Retinal pigment epithelial cell (primary cell): ENCODE data around the gene ADGRL3.

Source experiments
- DNase-seq: peaks from one replicate; pipeline ENCODE4 v3.0.0-alpha.2; 2010; ENCODE audit warnings: low read depth
- H3K4me3 ChIP-seq: 2 replicates; pipeline ENCODE4 v1.5.1; 2011; ENCODE audit warnings: mild to moderate bottlenecking, low read length, control low read depth, moderate library complexity
- TF ChIP-seq, protein P1 (sequence below): conservative IDR thresholded peaks from 2 replicates; pipeline ENCODE4 v1.5.1; 2011; ENCODE audit warnings: low read depth, low read length, control low read depth, inconsistent platforms

ADGRL3 gene

DNA sequence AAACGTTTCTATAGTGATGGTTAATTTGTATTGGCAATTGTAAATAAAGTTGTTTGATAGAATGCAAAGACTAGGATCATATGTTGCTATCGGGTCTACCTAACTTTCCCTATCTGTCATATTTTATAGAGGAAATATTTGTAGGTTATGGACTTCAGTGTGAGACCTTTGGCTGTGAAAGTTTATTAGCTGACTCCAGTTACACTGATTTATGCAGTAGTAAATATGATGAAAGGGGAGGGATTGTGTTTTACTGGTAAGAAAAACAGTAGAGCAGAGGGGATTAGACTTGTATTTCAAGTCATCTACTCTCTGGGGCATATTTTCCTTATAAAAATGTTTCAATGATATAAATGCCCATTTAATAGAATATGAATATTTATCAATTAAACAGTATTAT is 43.8 kb downstream of the ADGRL3 start:
- DNase-seq = no peak
- no peak overlapping the region for H3K4me3 ChIP-seq
- TF ChIP-seq, protein P1, sequence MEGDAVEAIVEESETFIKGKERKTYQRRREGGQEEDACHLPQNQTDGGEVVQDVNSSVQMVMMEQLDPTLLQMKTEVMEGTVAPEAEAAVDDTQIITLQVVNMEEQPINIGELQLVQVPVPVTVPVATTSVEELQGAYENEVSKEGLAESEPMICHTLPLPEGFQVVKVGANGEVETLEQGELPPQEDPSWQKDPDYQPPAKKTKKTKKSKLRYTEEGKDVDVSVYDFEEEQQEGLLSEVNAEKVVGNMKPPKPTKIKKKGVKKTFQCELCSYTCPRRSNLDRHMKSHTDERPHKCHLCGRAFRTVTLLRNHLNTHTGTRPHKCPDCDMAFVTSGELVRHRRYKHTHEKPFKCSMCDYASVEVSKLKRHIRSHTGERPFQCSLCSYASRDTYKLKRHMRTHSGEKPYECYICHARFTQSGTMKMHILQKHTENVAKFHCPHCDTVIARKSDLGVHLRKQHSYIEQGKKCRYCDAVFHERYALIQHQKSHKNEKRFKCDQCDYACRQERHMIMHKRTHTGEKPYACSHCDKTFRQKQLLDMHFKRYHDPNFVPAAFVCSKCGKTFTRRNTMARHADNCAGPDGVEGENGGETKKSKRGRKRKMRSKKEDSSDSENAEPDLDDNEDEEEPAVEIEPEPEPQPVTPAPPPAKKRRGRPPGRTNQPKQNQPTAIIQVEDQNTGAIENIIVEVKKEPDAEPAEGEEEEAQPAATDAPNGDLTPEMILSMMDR = no peak

DNA sequence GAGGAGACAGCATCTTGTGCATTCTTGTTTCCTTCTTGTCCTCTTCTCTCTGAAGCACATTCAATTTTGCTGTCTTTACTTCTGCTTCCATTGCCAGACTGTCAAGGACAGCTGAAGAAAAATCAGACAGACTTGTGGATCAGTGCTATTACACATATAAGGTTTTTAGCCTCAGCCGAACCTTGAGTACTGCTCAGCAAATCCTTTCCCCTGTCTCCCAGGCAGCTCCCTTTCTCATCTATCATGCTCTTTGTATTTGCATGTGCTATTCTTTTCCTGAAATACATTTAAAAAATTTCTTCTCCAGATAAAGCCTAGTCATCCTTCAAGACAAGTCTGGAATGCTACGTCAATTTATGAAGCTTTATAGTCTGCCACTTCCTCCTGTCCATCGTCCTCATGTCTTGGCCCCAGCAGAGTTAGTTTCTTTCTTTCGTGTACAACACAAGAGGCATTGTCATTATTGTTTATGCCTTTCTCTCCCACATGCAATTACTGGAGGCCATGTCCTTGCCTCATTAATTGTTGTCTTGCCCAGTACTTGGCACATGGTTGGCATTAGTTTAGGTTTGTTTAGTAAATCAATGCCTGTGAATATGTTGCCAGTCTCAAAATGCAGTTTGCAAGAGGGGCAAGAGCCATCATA is 45.1 kb downstream of the ADGRL3 start:
- TF ChIP-seq, protein P1 = no peak
- DNase-seq = no peak
- H3K4me3 ChIP-seq = no peak overlapping the region

GRCh38 chr4:61246034-61246433 is 45.9 kb downstream of the ADGRL3 start:
- TF ChIP-seq, protein P1 = no peak
- no peak overlapping the region for H3K4me3 ChIP-seq
- no peak for DNase-seq

- DNase-seq = no peak
- no peak overlapping the region for H3K4me3 ChIP-seq
These were observed 48.6 kb downstream of the ADGRL3 start for GRCh38 chr4:61248705-61249104.

GRCh38 chr4:61251129-61251528 is 51.0 kb downstream of the ADGRL3 start:
- TF ChIP-seq, protein P1 = no peak
- no peak overlapping the region for H3K4me3 ChIP-seq
- DNase-seq = no peak

More at GRCh38 chr4:61248705-61249104, 48.6 kb downstream of the ADGRL3 start:
- TF ChIP-seq, protein P1 = no peak

GRCh38 chr4:61254406-61254805 is 54.3 kb downstream of the ADGRL3 start:
- no peak for DNase-seq
- H3K4me3 ChIP-seq = no peak overlapping the region
- TF ChIP-seq, protein P1 = no peak

DNA sequence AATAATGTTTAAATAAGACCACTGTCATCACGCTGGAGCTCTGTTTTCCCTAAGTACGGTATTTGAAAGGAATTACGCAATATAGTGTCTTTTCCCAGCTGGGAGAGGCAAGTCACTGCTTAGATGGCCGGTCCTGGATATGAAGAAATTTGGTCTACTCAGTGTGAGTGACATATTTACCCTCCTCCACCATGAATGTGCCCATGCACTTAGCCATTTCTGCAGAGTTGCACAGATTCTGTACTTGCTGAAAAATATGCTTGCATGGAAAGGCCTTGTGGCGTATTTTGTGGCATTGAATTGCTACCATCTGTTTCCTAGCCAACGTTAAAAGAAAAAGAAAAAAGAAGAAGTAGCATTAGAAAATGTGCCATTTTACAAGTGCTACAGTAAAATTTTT is 73.1 kb downstream of the ADGRL3 start:
- DNase-seq = no peak
- TF ChIP-seq, protein P1 = no peak
- H3K4me3 ChIP-seq = no peak overlapping the region
